A549 (cell line): ENCODE data around the gene RNF38. TPM values are rescaled to one million over a fixed set of nuclear protein-coding genes. Genes with fewer than 3 reads are reported as not detected.

ENCODE experiments used
- ATAC-seq, 2 experiments: fragments of 200-7000 bp in 1 of 2; fragments of >200 bp in 1 of 2; cut with Nextera tagmentation in 1 of 2; cut with Tn5 transposase in 1 of 2; 3 replicates each; pipeline versions ENCODE4 v1.8.0 to v1.9.1; 2018 to 2020; ENCODE audit warnings: mild to moderate bottlenecking in 1 of 2, moderate library complexity in 1 of 2
- CTCF ChIA-PET: fragments of 300-600 bp; sonication (Branson Sonifier 250); formaldehyde crosslinking; extraction: SDS; loops from one replicate; lab custom pipeline; 2021; ENCODE audit warnings: antibody characterized with exemption, inconsistent platforms; lab: Yijun Ruan, JAX
- POLR2A ChIA-PET: fragments of 350-600 bp; formaldehyde crosslinking; extraction: SDS; loops from one replicate; lab custom pipeline; 2021; ENCODE audit warnings: antibody characterized with exemption, inconsistent platforms; lab: Yijun Ruan, JAX
- DNase-seq, 2 experiments: peaks; one replicate each; pipeline versions ENCODE4 v3.0.0 to v3.0.0-alpha.2; 2011 to 2016; ENCODE audit warnings: low read depth in 1 of 2, low spot score in 1 of 2
- FAIRE-seq: peaks from 2 replicates; lab custom pipeline; 2011; peaks lifted over from hg19 to GRCh38; lab: Jason Lieb, UNC
- H3K27ac ChIP-seq, 2 experiments: fragments of >200 bp; sonication (Bioruptor Twin); formaldehyde crosslinking; 3 replicates each; pipeline ENCODE4 v1.5.1; 2016 to 2017
- H3K4me1 ChIP-seq: fragments of >200 bp; sonication (Bioruptor Twin); formaldehyde crosslinking; 3 replicates; pipeline ENCODE4 v1.6.1; 2016
- H3K4me2 ChIP-seq: fragments of >200 bp; sonication (Bioruptor Twin); formaldehyde crosslinking; 3 replicates; pipeline ENCODE4 v1.6.1; 2016
- H3K4me3 ChIP-seq: fragments of >200 bp; sonication (Bioruptor Twin); formaldehyde crosslinking; 3 replicates; pipeline ENCODE4 v1.5.1; 2016
- H3K9me3 ChIP-seq: fragments of >200 bp; sonication (Bioruptor Twin); formaldehyde crosslinking; 3 replicates; pipeline ENCODE4 v1.6.1; 2016
- ATOH8 ChIP-seq: fragments of 250-450 bp; sonication (Bioruptor Pico); IDR thresholded peaks from 2 replicates; pipeline ENCODE4 v1.5.0; 2020; ENCODE audit warnings: low read depth, mild to moderate bottlenecking, moderate library complexity
- CBX8 ChIP-seq: fragments of 200-600 bp; sonication (generic); IDR thresholded peaks from 2 replicates; pipeline ENCODE4 v1.6.1; 2016
- CHD2 ChIP-seq: fragments of 150-350 bp; IDR thresholded peaks from 2 replicates; pipeline ENCODE4 v1.6.1; 2014; ENCODE audit warnings: low read length; ENCODE audit not compliant: partially characterized antibody
- CTCF ChIP-seq: fragments of >200 bp; sonication (Bioruptor Twin); formaldehyde crosslinking; IDR thresholded peaks from 3 replicates; pipeline ENCODE4 v1.5.1; 2016
- E2F6 ChIP-seq: IDR thresholded peaks from 2 replicates; pipeline ENCODE4 v1.6.1; 2012; ENCODE audit warnings: low read depth, borderline replicate concordance
- EHF ChIP-seq: fragments of 250-450 bp; sonication (Bioruptor Pico); IDR thresholded peaks from 2 replicates; pipeline ENCODE4 v1.5.0; 2020; ENCODE audit warnings: mild to moderate bottlenecking
- FOSB ChIP-seq: fragments of 250-450 bp; sonication (Bioruptor Pico); IDR thresholded peaks from 2 replicates; pipeline ENCODE4 v1.5.0; 2020; ENCODE audit warnings: mild to moderate bottlenecking, moderate library complexity
- FOXS1 ChIP-seq: fragments of 250-450 bp; sonication (Bioruptor Pico); IDR thresholded peaks from 2 replicates; pipeline ENCODE4 v1.5.0; 2020; ENCODE audit warnings: mild to moderate bottlenecking, moderate library complexity
- HEYL ChIP-seq: fragments of 250-450 bp; sonication (Bioruptor Pico); IDR thresholded peaks from 2 replicates; pipeline ENCODE4 v1.8.0; 2021; ENCODE audit warnings: mild to moderate bottlenecking, moderate library complexity
- HOXA7 ChIP-seq: fragments of 250-450 bp; sonication (Bioruptor Pico); IDR thresholded peaks from 2 replicates; pipeline ENCODE4 v1.5.0; 2020; ENCODE audit warnings: mild to moderate bottlenecking, moderate library complexity
- HOXB13 ChIP-seq: fragments of 250-450 bp; sonication (Bioruptor Pico); IDR thresholded peaks from 2 replicates; pipeline ENCODE4 v1.5.0; 2020; ENCODE audit warnings: low read depth, mild to moderate bottlenecking, moderate library complexity
- KDM1A ChIP-seq: fragments of 200-600 bp; sonication (generic); IDR thresholded peaks from 2 replicates; pipeline ENCODE4 v1.6.1; 2016; ENCODE audit warnings: low read depth, mild to moderate bottlenecking
- MAX ChIP-seq: IDR thresholded peaks from 2 replicates; pipeline ENCODE4 v1.6.1; 2012
- MYC ChIP-seq: IDR thresholded peaks from 2 replicates; pipeline ENCODE4 v1.6.1; 2012; ENCODE audit warnings: mild to moderate bottlenecking, inconsistent platforms, low read length, improper control_type of control experiment, borderline replicate concordance
- PBX3 ChIP-seq: IDR thresholded peaks from 2 replicates; pipeline ENCODE4 v1.6.1; 2012
- POLR2AphosphoS2 ChIP-seq: conservative IDR thresholded peaks from 2 replicates; pipeline ENCODE4 v1.6.1; 2012; ENCODE audit warnings: low read length, improper control_type of control experiment, inconsistent platforms
- REST ChIP-seq: fragments of 200-600 bp; sonication (generic); IDR thresholded peaks from 2 replicates; pipeline ENCODE4 v1.6.1; 2016; ENCODE audit warnings: antibody characterized with exemption, mild to moderate bottlenecking, moderate library complexity
- RNF2 ChIP-seq: fragments of 200-600 bp; sonication (generic); IDR thresholded peaks from 2 replicates; pipeline ENCODE4 v1.6.1; 2016; ENCODE audit warnings: low read depth, mild to moderate bottlenecking, antibody characterized with exemption, moderate library complexity, borderline replicate concordance
- SMC3 ChIP-seq: fragments of >200 bp; sonication (Bioruptor Twin); formaldehyde crosslinking; IDR thresholded peaks from 3 replicates; pipeline ENCODE4 v1.6.1; 2018; ENCODE audit warnings: inconsistent platforms
- ZFP36 ChIP-seq: fragments of 450-650 bp; IDR thresholded peaks from 2 replicates; pipeline ENCODE4 v1.6.1; 2014; ENCODE audit warnings: borderline replicate concordance; ENCODE audit not compliant: partially characterized antibody
- ZNF302 ChIP-seq: fragments of 250-450 bp; sonication (Bioruptor Pico); IDR thresholded peaks from 2 replicates; pipeline ENCODE4 v1.9.0; 2021; ENCODE audit warnings: inconsistent platforms, mild to moderate bottlenecking, moderate library complexity
- WGBS: methylation state at CpG from one replicate; pipeline ENCODE4 v1.1.6; 2017; ENCODE audit errors: missing lambda C conversion rate; 5-methylcytosine and 5-hydroxymethylcytosine counted together
- polyA plus RNA-seq, 4 experiments: library from polyadenylated mRNA; depleted of rRNA in 3 of 4; stranded (reverse); fragments of >200 nt; fragmentation: RNase III in 1 of 4; extraction: RNeasy Plus Mini Kit Qiagen cat#74134 plus additional on column Dnase treatment in 1 of 4; gene quantifications; 2 replicates in 3 of 4; 3 replicates in 1 of 4; pipeline ENCODE4 v1.2.3, GENCODE V29; 2011 to 2017

RNF38 gene
- polyA plus RNA-seq, 2 of the 4 experiments (the other 2 are of a cell fraction) = 8.7 to 13.2 TPM

GRCh38 chr9:36445800-36446361 lies 45.8 kb upstream of the RNF38 start:
- ATAC-seq (no peak), FAIRE-seq (no peak)
- 84% methylated on average over 5 of the region's 5 CpGs for WGBS

GRCh38 chr9:36444203-36444602 lies 44.1 kb upstream of the RNF38 start:
- no peak for ATAC-seq
- no peak overlapping the region for H3K4me3 ChIP-seq
- WGBS = 89% methylated on average over 2 of the region's 2 CpGs
- no peaks in the 10 kb centered on the region for H3K9me3 ChIP-seq
- H3K4me1 ChIP-seq = peaks cover 4% of the 10 kb centered on the region; the same call in 1 of the 3 replicates
- DNase-seq = no peak
- no peak overlapping the region for H3K4me2 ChIP-seq
- TF ChIP-seq CTCF = no peak
- no peak for TF ChIP-seq POLR2AphosphoS2
- TF ChIP-seq E2F6 = no peak
- TF ChIP-seq PBX3 = no peak
- TF ChIP-seq MYC = no peak
- TF ChIP-seq FOSB (CRISPR knock-in tag) = no peak
- no peak for TF ChIP-seq HOXB13
- TF ChIP-seq MAX = no peak
- TF ChIP-seq FOXS1 = no peak
- no peak for TF ChIP-seq CHD2
- TF ChIP-seq REST = no peak
- TF ChIP-seq ZNF302 = no peak
- TF ChIP-seq ATOH8 (CRISPR knock-in tag) = no peak
- no peak for TF ChIP-seq HEYL (CRISPR knock-in tag)
- TF ChIP-seq ZFP36 = no peak
- no peak for TF ChIP-seq HOXA7 (CRISPR knock-in tag)
- ChIA-PET POLR2A (no interaction called here), CTCF (interaction anchor here (0.6 to 22.2 kb wide), 5 partner anchors 9 to 112 kb away, joined by 3 to 437 read pairs (median 3); no protein-coding TSS in a partner anchor)
- H3K27ac ChIP-seq = no peak overlapping the region
- no peak for FAIRE-seq

More at GRCh38 chr9:36445800-36446361, 45.8 kb upstream of the RNF38 start:
- TF ChIP-seq HEYL (CRISPR knock-in tag) (no peak), SMC3 (no peak), EHF (CRISPR knock-in tag) (no peak), RNF2 (no peak), KDM1A (no peak), FOXS1 (no peak), CBX8 (no peak)
- H3K4me2 ChIP-seq = no peak overlapping the region
- ChIA-PET CTCF (interaction anchor here (0.6 to 22.2 kb wide), 4 partner anchors 18 to 109 kb away, joined by 3 to 437 read pairs (median 3); no protein-coding TSS in a partner anchor), POLR2A (no interaction called here)
- DNase-seq = no peak
- no peaks in the 10 kb centered on the region for H3K9me3 ChIP-seq
- H3K4me1 ChIP-seq = peaks cover 4% of the 10 kb centered on the region; the same call in 1 of the 3 replicates
- no peak overlapping the region for H3K4me3 ChIP-seq
- no peak overlapping the region for H3K27ac ChIP-seq
